NOMO-1 treated with DMSO at 0.1 percent for 48 hours (cell line): ENCODE results near the gene LGR6.
A peak's percentile ranks its signal among the peaks of the same experiment; 100 is the strongest.

Experiments
- DNase-seq: peaks from one replicate; lab custom pipeline; 2025; ENCODE audit not compliant: unreplicated experiment; lab: John Stamatoyannopoulos, UW

The LGR6 gene

DNA sequence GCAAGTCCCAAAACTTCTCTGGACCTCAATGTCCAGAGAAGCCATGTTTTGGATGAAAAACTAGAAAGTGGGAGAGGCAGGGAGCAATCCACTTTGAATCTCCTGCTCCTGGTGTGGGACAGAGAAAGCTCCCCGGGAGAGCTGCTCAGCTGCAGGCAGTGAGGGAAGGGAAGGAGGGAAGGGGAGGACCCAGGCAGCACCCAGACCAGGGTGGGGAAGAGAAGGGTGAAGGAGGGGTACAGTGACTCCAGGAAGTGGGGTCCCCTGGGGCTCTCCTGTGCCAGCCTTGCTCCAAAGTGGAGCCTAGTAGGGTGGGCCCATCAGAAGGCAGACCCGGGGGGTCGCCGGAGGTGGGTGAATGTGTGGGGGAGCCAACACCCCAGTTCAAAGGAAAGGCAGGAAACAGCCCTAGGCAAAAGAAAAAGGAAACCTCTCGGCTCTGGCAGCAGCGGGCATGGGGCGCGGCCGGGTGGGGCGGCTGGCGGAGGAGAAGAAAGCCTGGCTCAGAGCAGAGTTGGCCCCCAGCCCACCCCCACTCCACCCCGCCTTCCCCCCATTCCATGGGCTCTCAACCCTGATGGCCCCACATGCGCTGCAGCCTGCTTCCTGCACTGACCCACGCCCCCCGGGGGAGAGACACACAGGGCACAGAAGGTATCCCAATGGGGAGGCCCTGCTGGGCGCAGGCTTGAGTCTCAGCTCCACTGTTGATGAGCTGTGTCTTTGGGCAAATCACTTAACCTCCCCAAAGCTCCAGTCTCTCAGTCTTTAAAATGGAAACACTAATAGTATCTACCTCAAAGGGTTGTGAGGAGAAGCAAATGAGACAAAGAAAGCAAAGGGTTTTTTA is 5.7 kb downstream of the LGR6 start:
- DNase-seq: no peak

DNA sequence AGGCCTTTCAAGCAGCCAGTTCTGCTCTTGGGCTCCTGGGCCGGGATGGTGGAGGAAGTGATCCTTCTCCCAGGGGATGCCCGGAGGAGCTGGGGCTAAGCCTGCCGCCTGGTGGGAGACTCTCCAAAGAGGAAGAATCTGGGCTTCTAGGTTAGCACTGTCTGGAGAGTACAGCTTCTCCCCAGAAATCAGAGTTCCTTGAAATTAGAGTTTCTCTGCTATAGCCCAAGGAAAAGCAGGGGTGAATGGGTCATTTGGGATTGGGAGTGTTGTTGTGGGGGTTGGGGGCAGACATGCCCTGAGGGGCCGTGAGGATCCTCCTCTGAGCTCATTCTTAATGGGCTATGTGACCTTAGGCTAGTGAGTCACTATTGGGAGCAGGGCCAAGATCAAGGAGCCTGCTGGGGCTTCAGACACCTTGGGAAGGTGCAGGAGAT is 6.5 kb downstream of the LGR6 start:
- DNase-seq: no peak

DNA sequence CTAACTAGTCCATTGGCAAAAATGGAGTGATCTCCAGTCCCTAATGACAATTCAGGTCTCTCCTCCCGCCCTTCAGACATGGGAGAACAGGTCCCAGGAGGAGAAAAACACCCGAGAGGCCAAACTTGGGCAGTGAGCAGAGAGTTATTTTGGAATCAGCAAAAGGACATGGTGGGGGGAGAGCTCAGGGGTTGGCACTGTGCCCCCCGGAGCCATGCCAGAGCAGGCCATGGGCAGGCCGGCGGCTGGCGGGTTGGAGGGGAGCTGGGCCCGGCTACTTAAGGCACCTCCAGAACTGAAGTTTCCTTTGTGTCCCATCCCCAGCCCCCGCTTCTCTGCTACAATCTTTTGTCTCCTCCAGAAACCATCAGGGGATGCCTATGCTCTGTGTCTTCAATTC is 7.1 kb downstream of the LGR6 start:
- no peak for DNase-seq

DNA sequence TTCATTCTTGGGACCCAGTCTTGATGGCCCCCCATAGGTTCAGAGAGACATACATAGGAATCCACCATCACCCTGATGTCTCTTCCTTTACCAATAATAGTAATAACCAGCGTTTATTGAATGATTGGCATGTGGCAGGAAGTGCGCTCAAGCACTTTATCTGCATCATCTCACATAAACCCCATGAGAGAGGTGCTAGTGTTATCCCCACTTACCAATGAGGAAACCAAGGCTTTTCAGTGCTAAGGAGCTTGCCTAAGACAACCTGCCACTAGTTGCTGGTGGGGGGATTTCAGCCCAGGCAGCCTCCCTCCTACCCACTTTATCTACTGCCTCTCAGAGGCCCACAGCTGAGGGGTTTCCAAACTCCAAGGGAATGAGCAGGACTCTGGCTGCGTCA is 7.7 kb downstream of the LGR6 start:
- DNase-seq: no peak

DNA sequence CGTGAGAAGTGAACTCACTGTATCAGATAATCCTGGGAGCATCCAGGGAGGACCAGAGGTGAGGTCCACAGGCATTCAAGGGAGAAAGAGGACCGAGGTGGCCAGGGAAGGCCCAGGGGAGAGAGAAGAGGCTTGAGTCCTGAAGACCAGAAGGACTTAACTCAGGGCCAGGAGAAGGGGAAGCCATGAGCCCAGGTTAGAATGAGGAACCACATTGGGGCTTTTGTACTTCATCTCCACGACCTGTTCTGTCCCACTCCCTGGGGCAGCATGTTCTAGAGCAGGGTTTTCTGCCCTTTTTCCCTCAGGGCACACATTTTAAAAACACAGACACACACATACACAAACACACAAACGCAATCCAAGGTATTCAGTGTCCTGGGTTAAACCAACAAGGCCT is 8.4 kb downstream of the LGR6 start:
- no peak for DNase-seq

DNA sequence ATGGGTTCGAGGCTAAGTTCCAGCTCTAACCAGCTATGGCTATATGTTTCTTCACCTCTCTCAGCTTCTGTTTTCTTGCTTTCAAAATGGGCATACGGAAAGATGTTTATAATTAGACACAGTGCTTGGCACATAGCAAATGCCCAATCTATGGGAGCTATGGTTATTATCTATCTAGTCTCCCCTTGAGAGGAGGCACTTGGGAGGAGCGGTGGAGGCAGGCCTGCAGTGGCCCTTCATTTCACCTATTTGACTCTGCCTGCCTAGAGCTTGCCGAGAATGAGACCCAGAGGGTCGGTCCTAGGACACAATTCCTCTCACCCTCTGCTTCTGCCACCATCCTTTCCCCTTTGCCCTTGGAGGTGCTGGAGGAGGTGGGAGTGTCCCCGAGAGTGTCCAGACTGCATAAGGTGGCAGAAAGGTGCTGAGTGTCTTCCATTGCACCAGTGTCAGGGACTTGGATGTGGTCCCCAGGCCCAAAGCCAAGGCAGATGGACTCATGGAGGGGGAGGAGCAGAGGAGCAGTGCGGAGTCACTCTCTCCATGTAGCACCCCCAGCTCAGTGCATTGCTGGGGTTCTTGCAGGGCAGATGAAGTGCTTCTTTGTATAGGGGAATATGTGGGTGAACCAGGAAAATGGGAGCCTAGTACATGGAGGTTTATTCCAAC is 9.0 kb downstream of the LGR6 start:
- no peak for DNase-seq

DNA sequence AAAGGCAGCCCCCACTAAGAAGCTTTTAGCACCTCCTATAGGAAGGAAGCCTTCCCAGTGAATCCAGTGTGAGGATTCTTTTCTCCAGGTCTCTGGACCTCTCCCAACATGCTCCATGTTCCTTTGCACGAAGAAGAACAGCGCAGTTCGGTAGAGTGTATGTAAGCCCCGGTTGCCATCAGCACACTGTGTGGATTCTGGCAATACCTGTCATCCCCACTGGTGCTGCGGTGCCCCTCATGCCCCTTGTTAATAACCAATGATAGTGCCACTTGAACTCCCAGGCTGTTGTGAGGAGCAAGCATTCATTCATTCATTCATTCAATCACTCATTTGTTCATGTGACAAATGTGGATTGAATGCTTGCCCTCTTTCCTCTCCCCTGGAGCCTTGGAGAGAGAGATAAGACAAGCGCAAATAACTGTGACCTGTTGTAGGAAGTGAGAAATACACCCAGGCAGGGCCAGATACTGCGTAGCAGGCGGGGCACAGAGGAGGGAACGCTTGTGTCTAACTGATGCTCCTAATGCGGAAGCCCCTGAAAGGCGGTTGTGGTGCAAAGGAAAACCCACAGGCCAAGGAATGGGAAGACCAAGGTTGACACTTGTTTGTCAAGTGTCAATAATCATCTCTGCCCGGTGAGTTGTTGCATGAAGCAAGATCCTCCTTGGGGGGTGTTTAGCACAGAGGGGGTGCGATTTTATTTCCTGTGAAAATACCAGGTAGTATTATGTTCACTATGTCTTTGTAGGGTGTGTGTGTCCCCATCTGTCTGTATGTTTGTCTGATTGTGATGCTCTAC is 9.8 kb downstream of the LGR6 start:
- peak; percentile 61 for DNase-seq

DNA sequence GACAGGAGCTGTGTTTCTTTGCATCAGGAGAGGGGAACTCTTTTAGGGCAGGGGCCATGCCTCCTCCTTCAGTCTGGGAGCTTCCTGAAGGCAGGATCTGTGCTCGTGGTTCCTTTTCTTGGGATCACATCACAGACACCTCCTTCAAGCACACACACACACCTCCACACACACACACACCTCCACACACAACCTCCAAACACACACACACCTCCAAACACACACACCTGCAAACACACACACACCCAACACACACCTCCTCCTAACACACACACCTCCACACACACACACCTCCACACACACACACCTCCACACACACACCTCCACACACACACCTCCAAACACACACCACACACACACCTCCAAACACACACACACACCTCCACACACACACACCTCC is 10.5 kb downstream of the LGR6 start:
- no peak for DNase-seq

DNA sequence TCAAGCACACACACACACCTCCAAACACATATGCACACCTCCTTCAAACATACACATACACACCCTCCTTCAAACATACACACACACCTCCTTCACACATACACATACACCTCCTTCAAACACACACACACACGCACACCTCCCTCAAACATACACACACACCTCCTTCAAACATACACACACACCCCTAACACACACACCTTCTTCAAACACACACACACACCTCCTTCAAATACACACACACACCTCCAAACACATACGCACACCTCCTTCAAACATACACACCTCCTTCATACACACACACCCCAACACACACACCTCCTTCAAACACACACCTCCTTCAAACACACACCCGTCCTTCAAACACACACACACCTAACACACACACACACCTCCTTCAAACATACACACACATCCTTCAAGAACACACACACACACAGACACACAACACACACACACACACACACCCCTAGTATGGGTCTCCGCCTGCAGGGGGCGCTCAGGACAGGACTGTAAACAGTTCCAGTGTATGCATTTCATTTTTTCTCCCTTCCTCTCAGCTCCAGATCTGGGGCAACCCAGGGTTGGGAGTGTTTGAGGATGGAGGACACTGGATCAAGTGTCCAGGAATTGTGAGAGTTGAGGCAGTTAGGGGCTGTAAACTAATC is 12.1 kb downstream of the LGR6 start:
- no peak for DNase-seq

DNA sequence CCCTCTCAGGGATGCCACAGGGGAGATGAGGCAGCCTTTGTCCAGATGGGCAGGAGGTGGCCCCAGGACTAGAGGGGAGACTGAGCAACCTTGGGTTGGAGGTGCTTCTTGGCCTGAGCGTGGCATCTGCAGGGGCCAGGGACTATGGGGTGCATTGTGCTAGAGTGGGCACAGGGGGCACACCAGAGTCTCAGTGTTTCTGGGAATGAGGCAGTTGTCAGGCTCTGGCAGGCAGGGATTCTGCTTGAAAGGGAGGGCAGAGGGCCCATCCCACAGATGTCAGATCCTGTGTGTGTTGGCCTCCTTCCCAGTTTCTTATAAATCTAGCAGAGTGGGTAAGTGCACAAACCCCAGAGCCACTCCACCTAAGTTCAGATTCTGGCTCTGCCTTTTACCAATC is 13.7 kb downstream of the LGR6 start:
- DNase-seq: no peak

DNA sequence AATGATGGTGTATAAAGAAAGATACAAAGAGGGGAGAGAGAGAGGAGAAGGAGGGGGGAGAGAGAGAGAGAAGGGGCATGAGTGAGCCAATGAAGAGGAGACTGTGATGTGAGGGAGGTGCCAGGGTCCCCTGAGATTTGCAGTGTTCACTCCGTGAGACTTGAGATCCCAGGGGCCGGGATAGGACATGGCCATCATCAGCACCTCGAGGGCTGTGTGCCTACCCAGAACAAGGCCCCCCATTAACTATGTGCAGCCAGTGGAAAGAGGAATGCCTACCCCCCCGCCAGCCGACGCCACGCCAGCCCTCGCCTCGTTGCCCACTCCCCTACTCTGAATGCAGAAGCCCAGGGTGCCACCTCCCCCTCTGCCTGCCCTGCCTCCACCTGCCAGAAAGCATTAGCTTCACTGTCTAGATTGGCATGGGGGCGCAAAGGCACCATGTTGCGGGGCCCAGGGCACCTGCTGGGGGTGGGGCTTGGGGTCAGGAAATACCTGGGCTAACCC is 14.8 kb downstream of the LGR6 start:
- no peak for DNase-seq

DNA sequence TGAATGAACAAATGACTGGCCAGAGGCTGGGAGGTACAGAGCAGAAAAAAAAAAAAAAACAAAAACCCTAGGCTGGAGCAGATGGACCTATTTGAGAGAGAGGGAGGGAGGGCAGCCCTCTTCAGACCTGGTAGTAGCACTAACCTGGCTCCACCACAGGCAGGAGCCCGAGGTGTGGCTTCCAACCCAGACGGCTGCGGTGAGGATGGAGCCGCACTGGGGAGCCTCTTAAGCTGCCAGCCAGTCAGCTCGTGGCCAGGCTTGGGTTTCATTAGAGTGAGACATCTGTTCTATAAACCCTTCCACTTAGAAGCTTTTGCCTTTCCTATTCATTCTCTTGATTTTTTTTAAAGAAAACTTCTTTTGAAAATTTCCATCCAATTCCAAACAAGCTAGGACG is 16.8 kb downstream of the LGR6 start:
- no peak for DNase-seq

DNA sequence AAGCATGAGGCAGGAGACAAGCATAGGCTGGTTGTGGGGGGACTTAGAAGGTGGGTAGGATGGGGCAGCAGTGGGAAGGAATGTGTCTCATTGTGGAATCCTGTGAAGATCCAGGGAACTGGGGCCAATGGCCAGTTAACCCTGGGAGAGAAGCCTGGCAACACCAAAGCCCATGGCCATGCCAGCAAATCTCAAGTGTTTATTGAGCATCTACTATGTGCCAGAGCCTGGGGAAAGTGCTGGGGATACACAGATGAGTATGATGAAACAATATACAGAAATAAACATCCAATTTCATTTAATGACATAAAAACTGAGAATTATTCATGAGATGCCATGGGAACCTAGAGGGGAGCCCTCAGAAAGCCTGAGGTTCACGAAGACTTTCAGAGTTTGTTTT is 17.4 kb downstream of the LGR6 start:
- DNase-seq: no peak

DNA sequence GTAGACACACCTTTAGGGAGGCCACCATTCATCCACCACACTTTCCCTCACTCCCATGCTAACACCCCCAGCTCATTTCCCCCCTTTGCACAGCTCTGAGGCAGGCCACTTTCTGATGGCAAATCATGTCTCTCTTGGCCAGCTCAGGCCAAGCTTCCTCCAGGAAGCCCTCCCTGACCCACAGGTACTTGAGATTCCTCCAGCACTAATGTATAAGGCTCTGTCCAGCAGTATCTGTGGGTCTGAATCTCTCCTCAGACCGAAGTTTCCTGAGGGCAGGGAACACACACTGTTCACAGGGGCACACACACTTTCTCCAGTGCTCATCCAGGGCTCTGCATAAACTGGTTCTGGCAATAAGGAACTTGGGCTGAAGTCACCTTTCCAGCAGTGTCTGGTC is 19.2 kb downstream of the LGR6 start:
- DNase-seq: no peak

DNA sequence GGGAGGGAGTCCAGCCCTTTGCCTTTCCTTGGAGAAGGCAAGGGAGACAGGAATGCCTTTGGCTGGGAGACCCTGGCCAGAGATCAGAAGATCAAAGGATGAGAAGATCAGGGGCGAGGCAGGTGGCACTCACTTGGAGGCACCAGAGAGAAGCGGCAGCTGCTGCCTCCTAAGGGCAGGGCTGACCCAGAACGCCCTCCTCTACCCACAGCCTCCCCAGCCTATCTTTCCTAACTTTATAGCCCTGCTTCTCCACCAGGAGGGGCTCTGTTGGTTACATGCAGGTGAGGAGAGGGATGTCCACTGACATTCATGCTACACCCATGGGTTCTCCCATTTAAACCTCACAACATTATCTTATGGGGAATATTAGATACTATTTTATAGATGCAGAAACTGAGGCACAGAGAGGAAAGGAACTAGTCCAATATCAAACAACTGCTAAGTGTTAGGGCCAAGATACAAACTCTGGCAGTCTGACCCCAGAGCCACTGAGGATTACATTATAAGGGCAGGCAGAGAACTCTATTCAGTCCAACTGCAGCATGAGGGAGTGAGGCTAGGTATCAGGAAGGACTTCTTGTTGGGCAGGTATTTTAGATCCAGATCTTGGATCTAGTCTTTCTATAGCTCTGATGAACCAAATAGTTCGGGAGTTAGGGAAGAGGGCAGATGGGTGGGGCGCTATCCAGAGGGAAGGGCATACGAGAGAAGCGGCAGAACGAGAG is 19.9 kb downstream of the LGR6 start:
- no peak for DNase-seq

DNA sequence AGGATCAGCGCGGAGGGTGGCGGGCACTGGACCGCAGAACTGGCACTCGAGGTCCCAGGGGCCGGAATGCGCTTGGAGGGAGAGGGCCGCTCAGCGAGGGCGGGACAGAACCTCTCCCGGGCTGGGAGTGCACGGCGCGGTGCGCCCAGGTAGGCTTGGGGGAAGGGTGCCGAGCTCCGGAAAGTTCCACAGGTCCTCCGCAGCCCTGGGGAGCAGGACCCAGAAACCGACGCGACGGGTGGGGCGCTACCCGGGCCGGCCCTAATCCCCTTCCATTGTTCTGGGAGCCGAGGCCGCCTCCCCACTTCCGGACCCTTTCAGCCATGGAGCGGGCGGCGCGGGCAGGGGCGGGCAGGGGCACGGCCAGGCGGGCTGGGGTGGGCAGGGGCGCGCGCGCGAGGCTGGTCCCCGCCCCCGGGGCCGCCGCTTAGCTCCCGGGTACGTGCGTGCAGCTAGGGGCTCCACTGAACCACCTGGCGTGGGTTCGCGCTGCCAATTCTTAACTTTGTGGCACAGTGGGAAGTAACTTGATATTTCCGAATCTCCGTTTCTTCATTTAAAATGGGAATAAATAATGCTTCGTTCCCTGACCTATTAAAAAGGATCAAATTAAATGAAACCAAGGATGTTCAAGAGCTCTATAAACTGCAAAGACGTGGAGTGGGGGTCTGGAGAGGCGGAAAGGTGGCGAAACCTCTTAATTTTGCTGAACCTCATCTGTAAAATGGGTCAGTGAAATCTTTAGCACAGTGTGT is 20.7 kb downstream of the LGR6 start:
- DNase-seq: no peak

DNA sequence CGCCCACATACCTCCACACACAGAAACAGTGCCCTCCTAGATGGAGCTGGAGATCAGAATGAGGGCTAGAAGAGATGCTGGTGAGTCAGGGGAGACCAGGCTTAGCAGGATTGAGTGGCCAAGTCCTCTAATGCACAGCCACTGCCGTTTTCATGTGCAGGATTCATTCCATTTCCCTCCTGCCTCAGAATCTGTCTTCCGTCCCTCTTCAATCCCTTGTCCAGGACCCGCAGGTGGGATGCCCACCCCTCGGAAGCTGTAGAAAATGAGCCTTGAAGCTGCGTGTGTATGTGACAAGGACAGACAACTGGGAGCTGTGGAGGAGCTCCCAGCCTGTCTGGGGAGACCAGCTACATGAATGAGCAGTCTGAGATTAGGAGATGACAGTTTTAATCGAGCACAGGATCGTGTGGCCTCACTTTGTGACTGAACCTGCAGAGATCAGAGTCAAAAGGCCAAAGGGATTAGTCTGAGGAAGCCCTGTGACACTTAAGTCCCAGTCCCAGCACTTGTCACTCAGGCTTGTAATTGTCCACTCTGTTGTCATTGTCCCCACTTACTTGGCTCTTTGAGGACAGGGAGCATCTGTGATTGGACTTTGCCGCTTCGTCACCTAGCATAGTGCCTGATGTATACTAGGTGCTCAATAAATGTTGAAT is 22.0 kb downstream of the LGR6 start:
- no peak for DNase-seq

DNA sequence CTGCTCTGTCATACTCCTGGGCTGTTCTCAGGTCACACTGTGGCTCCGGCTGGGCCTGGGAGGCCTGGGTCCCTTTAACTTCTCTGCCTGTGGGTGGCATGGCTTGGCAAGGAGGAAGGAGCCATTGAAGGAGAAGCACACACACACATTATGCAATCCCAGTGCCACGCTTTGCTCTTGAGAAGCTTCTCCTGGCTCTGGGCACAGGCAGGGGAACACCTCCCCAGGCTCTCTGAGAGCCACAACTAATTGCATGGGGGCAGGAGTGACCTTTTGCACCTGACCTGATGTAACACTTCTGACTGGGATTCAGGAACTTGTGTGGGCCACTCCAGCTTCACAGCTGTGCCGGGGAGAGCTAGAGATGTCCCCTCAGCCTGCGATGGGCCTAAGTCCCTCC is 23.1 kb downstream of the LGR6 start:
- DNase-seq: peak; percentile 23

DNA sequence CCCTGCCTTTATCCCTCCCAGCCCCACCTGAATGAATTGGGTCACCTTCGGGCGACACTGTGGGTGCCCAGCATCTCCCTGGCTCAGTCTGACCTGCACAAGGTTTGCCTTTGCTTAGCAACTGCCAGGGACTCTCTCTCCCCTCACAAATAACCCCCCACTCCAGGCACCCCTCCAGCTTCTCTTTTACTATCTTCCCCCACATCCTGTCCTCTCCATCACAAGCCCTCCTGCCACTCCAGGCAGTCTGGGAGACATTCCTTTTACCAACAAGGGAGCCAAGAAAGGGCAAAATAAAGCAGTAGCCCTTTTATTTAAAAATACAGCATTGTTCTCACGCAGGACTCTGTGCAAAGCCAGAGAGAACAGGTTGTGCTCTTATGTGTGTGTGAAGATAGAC is 23.9 kb downstream of the LGR6 start:
- DNase-seq: no peak
